B cell (primary cell): Measurements from ENCODE around the gene RNF213. TPM values are rescaled to one million over a fixed set of nuclear protein-coding genes. Genes with fewer than 3 reads are reported as not detected.

Experiments
- ATAC-seq: fragments of 200-7000 bp; cut with Tn5 transposase; one replicate; pipeline ENCODE4 v1.10.0; 2021; ENCODE audit warnings: low read depth, mild to moderate bottlenecking, moderate number of reproducible peaks, moderate library complexity
- CTCF ChIA-PET: fragments of 350-600 bp; sonication (Branson Sonifier 250); formaldehyde crosslinking; loops from one replicate; lab custom pipeline; 2021; ENCODE audit warnings: antibody characterized with exemption, inconsistent platforms; lab: Charles Lee
- POLR2A ChIA-PET: fragments of 350-600 bp; sonication (Branson Sonifier 250); formaldehyde crosslinking; loops from one replicate; lab custom pipeline; 2021; ENCODE audit warnings: antibody characterized with exemption; lab: Charles Lee
- DNase-seq: peaks from one replicate; pipeline ENCODE4 v3.0.0; 2013
- H2AFZ ChIP-seq: 2 replicates; pipeline ENCODE4 v1.6.1; 2012; ENCODE audit warnings: mild to moderate bottlenecking, low read depth, low read length; ENCODE audit not compliant: insufficient read depth, poor library complexity, severe bottlenecking
- H3K27ac ChIP-seq, 2 donors: 1 replicate in 1 of 2; 2 replicates in 1 of 2; pipeline ENCODE4 v1.5.1; 2012 to 2013; ENCODE audit warnings: low read length in 2 of 2, mild to moderate bottlenecking in 2 of 2, moderate library complexity in 1 of 2
- H3K27me3 ChIP-seq, 4 experiments: fragments of 200-600 bp in 1 of 4; sonication (generic) in 1 of 4; replicated peaks in 1 of 4; 1 replicate in 2 of 4; 2 replicates in 2 of 4; pipeline versions ENCODE4 v1.6.1 to v1.7.0; 2013 to 2016; ENCODE audit warnings: low read length in 3 of 4, mild to moderate bottlenecking in 2 of 4, mixed read lengths in 1 of 4, moderate library complexity in 1 of 4; ENCODE audit not compliant: insufficient read depth in 4 of 4, control insufficient read depth in 3 of 4; ENCODE audit errors: control extremely low read depth in 1 of 4
- H3K36me3 ChIP-seq, 2 experiments: replicated peaks in 1 of 2; 1 replicate in 1 of 2; 2 replicates in 1 of 2; pipeline versions ENCODE4 v1.6.1 to v1.7.1; 2013; ENCODE audit warnings: low read length in 1 of 2; ENCODE audit not compliant: insufficient read depth in 2 of 2, control insufficient read depth in 1 of 2; ENCODE audit errors: control extremely low read depth in 1 of 2, extremely low read depth in 1 of 2
- H3K4me1 ChIP-seq, 2 donors: fragments of 200-600 bp in 1 of 2; sonication (generic) in 1 of 2; 1 replicate in 1 of 2; 2 replicates in 1 of 2; pipeline versions ENCODE4 v1.5.1 to v1.6.1; 2013 to 2017; ENCODE audit warnings: low read length in 2 of 2; ENCODE audit not compliant: control insufficient read depth in 2 of 2, insufficient read depth in 2 of 2
- H3K4me2 ChIP-seq: replicated peaks from 2 replicates; pipeline ENCODE3; 2012; ENCODE audit warnings: mild to moderate bottlenecking, low read depth, low read length; ENCODE audit not compliant: poor library complexity, severe bottlenecking
- H3K4me3 ChIP-seq, 5 experiments: fragments of 200-600 bp in 1 of 5; sonication (generic) in 1 of 5; 1 replicate in 3 of 5; 2 replicates in 2 of 5; pipeline versions ENCODE4 v1.5.1 to v1.7.0; 2011 to 2016; ENCODE audit warnings: low read length in 4 of 5, mild to moderate bottlenecking in 4 of 5, low read depth in 2 of 5, control low read depth in 1 of 5, moderate library complexity in 1 of 5; ENCODE audit not compliant: insufficient read depth in 1 of 5; ENCODE audit errors: control extremely low read depth in 1 of 5, extremely low read depth in 1 of 5
- H3K79me2 ChIP-seq: fragments of 200-600 bp; sonication (generic); one replicate; pipeline ENCODE4 v1.6.0; 2016; ENCODE audit warnings: low read length; ENCODE audit not compliant: control insufficient read depth, insufficient read depth
- H3K9ac ChIP-seq: fragments of 200-600 bp; sonication (generic); 2 replicates; pipeline ENCODE4 v1.6.1; 2017; ENCODE audit warnings: mild to moderate bottlenecking, low read length, moderate library complexity
- H3K9me3 ChIP-seq, 3 donors: one replicate each; pipeline versions ENCODE4 v1.6.1 to v1.7.1; 2013; ENCODE audit warnings: low read length in 2 of 3; ENCODE audit not compliant: control insufficient read depth in 2 of 3, insufficient read depth in 1 of 3; ENCODE audit errors: control extremely low read depth in 1 of 3
- H4K20me1 ChIP-seq: 2 replicates; pipeline ENCODE4 v1.6.0; 2012; ENCODE audit warnings: mild to moderate bottlenecking, low read length; ENCODE audit not compliant: insufficient read depth, control insufficient read depth, poor library complexity, severe bottlenecking
- H3K27ac Mint-ChIP-seq: one replicate; pipeline ENCODE4 v1.8.0; 2021; ENCODE audit warnings: mixed read lengths
- H3K27me3 Mint-ChIP-seq: one replicate; pipeline ENCODE4 v1.8.0; 2021; ENCODE audit warnings: mixed read lengths
- H3K4me1 Mint-ChIP-seq: one replicate; pipeline ENCODE4 v1.8.0; 2021; ENCODE audit warnings: mixed read lengths
- H3K4me3 Mint-ChIP-seq: one replicate; pipeline ENCODE4 v1.8.0; 2021; ENCODE audit warnings: mixed read lengths
- H3K9me3 Mint-ChIP-seq: one replicate; pipeline ENCODE4 v1.8.0; 2022; ENCODE audit warnings: mixed read lengths; ENCODE audit not compliant: insufficient read depth
- CTCF ChIP-seq: fragments of 200-600 bp; IDR thresholded peaks from one replicate; pipeline ENCODE4 v1.8.0; 2022; ENCODE audit warnings: antibody characterized with exemption, mild to moderate bottlenecking
- EZH2 ChIP-seq: IDR thresholded peaks from 2 replicates; pipeline ENCODE4 v1.6.1; 2012; ENCODE audit warnings: borderline replicate concordance, low read depth, mild to moderate bottlenecking, moderate library complexity, low read length; ENCODE audit not compliant: insufficient read depth, poor library complexity, severe bottlenecking
- WGBS: methylation state at CpG from one replicate; pipeline ENCODE4 v1.1.5; 2013; ENCODE audit warnings: missing lambda C conversion rate; ENCODE audit not compliant: insufficient coverage; 5-methylcytosine and 5-hydroxymethylcytosine counted together
- intact Hi-C: fragments of 100-400 bp; cut with micrococcal nuclease; formaldehyde crosslinking; loops from one replicate; pipeline ENCODE4 v1.10.0; 2022
- polyA plus RNA-seq: library from polyadenylated mRNA; depleted of rRNA; stranded (reverse); fragments of >200 nt; gene quantifications from 2 replicates; pipeline ENCODE4 v1.2.3, GENCODE V29; 2012
- total RNA-seq, 2 donors: library from RNA; stranded (reverse); fragments of 120-200 nt in 1 of 2; gene quantifications; 1 replicate in 1 of 2; 2 replicates in 1 of 2; pipeline versions ENCODE4 v1.2.3 to v1.2.4, GENCODE V29; 2013 to 2022

Gene RNF213
- total and polyA plus RNA-seq, 2 donors (not counting 1 experiment from before 2014, with no cell fraction given) = 121 to 287 TPM

GRCh38 chr17:80244871-80245509 is 15.7 kb upstream of the RNF213 start:
- H3K27me3 Mint-ChIP-seq = no peaks in the 10 kb centered on the region
- H2AFZ ChIP-seq = no peak overlapping the region
- H3K9me3 ChIP-seq = peaks cover 0 to 3% (median 0%) of the 10 kb centered on the region in 3 donors
- ChIA-PET POLR2A (no interaction called here), CTCF (no interaction called here)
- no peak overlapping the region for H3K4me2 ChIP-seq
- 96% methylated on average over 22 of the region's 22 CpGs for WGBS
- H3K27ac Mint-ChIP-seq = no peak overlapping the region
- H4K20me1 ChIP-seq = no peaks in the 10 kb centered on the region
- H3K27ac ChIP-seq = no peak overlapping the region
- no peaks in the 10 kb centered on the region for H3K4me1 ChIP-seq
- H3K27me3 ChIP-seq = no peaks in the 10 kb centered on the region
- H3K4me1 Mint-ChIP-seq = no peaks in the 10 kb centered on the region
- no peak for DNase-seq
- H3K4me3 ChIP-seq = no peak overlapping the region
- H3K9me3 Mint-ChIP-seq = no peaks in the 10 kb centered on the region
- TF ChIP-seq CTCF = no peak
- no peak for TF ChIP-seq EZH2
- H3K79me2 ChIP-seq = no peaks in the 10 kb centered on the region
- H3K9ac ChIP-seq = no peak overlapping the region
- no peak for ATAC-seq
- no peaks in the 10 kb centered on the region for H3K36me3 ChIP-seq
- intact Hi-C loops = no loop called here
- no peak overlapping the region for H3K4me3 Mint-ChIP-seq

- no peak for DNase-seq
- no peaks in the 10 kb centered on the region for H3K27me3 Mint-ChIP-seq
- intact Hi-C loops = no loop called here
- ChIA-PET POLR2A (no interaction called here), CTCF (no interaction called here)
- no peaks in the 10 kb centered on the region for H3K4me1 Mint-ChIP-seq
- H3K9me3 ChIP-seq = peaks cover 0 to 3% (median 0%) of the 10 kb centered on the region in 3 donors
- H3K9me3 Mint-ChIP-seq = no peaks in the 10 kb centered on the region
- H3K27ac Mint-ChIP-seq = no peak overlapping the region
- no peak for ATAC-seq
- no peak overlapping the region for H2AFZ ChIP-seq
- H3K4me3 Mint-ChIP-seq = no peak overlapping the region
- no peak for TF ChIP-seq CTCF
- TF ChIP-seq EZH2 = no peak
- no peaks in the 10 kb centered on the region for H3K79me2 ChIP-seq
- 89% methylated on average over 26 of the region's 27 CpGs for WGBS
- H3K4me3 ChIP-seq = no peak overlapping the region
- H3K36me3 ChIP-seq = no peaks in the 10 kb centered on the region
- no peak overlapping the region for H3K9ac ChIP-seq
- H4K20me1 ChIP-seq = no peaks in the 10 kb centered on the region
- H3K27ac ChIP-seq = no peak overlapping the region
- H3K4me2 ChIP-seq = no peak overlapping the region
- no peaks in the 10 kb centered on the region for H3K27me3 ChIP-seq
- H3K4me1 ChIP-seq = no peaks in the 10 kb centered on the region
Observed at GRCh38 chr17:80245566-80246265, 14.9 kb upstream of the RNF213 start.
